ENCODE results near the gene MACROD1. TPM values are rescaled to one million over a fixed set of nuclear protein-coding genes. Genes with fewer than 3 reads are reported as not detected.

Gene MACROD1
- total and polyA plus RNA-seq, 2 of the 13 experiments (the other 11 are each of a cell fraction or from before 2014, with no cell fraction given), result 23.1 to 34.5 TPM

DNA sequence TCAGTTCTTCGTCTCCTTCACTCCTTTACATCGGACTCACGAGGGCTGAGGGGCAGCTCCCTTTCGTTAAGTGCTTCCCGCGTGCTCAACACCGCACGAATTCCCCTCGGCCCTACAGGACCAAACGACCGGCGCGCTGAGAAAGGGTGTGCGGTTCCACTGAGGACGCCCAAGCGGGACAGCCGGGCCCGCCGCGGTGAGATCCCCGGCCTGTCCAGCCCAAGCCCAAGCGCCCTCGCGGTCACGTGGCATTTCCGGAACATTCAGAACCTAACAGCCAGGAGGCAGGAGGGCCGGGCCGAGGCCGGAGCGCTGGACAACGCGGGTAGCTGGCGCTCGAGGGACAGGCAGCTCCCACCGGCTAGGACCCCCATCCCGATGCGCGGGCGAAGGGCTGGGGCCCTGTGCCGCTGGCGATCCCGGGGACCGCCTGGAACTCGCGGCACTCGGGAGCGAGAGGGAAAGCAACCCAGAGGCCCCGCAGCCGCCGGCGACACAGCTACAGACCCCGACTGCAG lies 19.3 kb upstream of the MACROD1 start (continued):
- TF ChIP-seq PRMT3 (CRISPR knock-in tag; IDR thresholded peaks at IDR 0.05; ENCODE audit: borderline replicate concordance, low read depth) (no peak), AGO1 (IDR thresholded peaks at IDR 0.05; ENCODE audit: low read depth, low read length, poor library complexity, severe bottlenecking) (peak; percentile 47), PLRG1 (conservative IDR thresholded peaks at IDR 0.05) (no peak), ZNF558 (CRISPR knock-in tag; IDR thresholded peaks at IDR 0.05; ENCODE audit: borderline replicate concordance) (peak; percentile 99), ZNF549 (CRISPR knock-in tag; IDR thresholded peaks at IDR 0.05) (no peak), PAX8 (CRISPR knock-in tag; IDR thresholded peaks at IDR 0.05; ENCODE audit: borderline replicate concordance) (no peak), GLI4 (CRISPR knock-in tag; IDR thresholded peaks at IDR 0.05; ENCODE audit: borderline replicate concordance) (peak; percentile 99), ZFY (CRISPR knock-in tag; IDR thresholded peaks at IDR 0.05) (peak; percentile 97), ZNF703 (CRISPR knock-in tag; IDR thresholded peaks at IDR 0.05; ENCODE audit: borderline replicate concordance) (peak; percentile 98), CEBPB (IDR thresholded peaks at IDR 0.05; ENCODE audit: borderline replicate concordance, low read depth, low read length) (no peak), ZNF75D (CRISPR knock-in tag; IDR thresholded peaks at IDR 0.05; ENCODE audit: borderline replicate concordance) (peak; percentile 94; the same call in 1 of the 2 replicates), ZFP36 (IDR thresholded peaks at IDR 0.05; ENCODE audit: borderline replicate concordance, low read depth, low read length, partially characterized antibody) (no peak), ZNF7 (CRISPR knock-in tag; IDR thresholded peaks at IDR 0.05) (no peak), ONECUT2 (CRISPR knock-in tag; IDR thresholded peaks at IDR 0.05) (peak; percentile 63)
- TF ChIP-seq, protein P1, sequence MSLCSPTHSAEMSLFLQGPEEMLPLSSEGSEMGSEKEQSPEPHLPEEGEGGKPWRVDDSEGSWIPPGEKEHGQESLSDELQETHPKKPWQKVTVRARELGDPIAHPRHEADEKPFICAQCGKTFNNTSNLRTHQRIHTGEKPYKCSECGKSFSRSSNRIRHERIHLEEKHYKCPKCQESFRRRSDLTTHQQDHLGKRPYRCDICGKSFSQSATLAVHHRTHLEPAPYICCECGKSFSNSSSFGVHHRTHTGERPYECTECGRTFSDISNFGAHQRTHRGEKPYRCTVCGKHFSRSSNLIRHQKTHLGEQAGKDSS (CRISPR knock-in tag; IDR thresholded peaks at IDR 0.05; ENCODE audit: borderline replicate concordance, low read depth), result peak; percentile 94; the same call in 1 of the 2 replicates
- TF ChIP-seq, protein P2, sequence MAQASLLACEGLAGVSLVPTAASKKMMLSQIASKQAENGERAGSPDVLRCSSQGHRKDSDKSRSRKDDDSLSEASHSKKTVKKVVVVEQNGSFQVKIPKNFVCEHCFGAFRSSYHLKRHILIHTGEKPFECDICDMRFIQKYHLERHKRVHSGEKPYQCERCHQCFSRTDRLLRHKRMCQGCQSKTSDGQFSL (CRISPR knock-in tag; IDR thresholded peaks at IDR 0.05), result no peak
- TF ChIP-seq, protein P3, sequence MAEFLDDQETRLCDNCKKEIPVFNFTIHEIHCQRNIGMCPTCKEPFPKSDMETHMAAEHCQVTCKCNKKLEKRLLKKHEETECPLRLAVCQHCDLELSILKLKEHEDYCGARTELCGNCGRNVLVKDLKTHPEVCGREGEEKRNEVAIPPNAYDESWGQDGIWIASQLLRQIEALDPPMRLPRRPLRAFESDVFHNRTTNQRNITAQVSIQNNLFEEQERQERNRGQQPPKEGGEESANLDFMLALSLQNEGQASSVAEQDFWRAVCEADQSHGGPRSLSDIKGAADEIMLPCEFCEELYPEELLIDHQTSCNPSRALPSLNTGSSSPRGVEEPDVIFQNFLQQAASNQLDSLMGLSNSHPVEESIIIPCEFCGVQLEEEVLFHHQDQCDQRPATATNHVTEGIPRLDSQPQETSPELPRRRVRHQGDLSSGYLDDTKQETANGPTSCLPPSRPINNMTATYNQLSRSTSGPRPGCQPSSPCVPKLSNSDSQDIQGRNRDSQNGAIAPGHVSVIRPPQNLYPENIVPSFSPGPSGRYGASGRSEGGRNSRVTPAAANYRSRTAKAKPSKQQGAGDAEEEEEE (CRISPR knock-in tag; IDR thresholded peaks at IDR 0.05; ENCODE audit: borderline replicate concordance), result no peak
- TF ChIP-seq, protein P4, sequence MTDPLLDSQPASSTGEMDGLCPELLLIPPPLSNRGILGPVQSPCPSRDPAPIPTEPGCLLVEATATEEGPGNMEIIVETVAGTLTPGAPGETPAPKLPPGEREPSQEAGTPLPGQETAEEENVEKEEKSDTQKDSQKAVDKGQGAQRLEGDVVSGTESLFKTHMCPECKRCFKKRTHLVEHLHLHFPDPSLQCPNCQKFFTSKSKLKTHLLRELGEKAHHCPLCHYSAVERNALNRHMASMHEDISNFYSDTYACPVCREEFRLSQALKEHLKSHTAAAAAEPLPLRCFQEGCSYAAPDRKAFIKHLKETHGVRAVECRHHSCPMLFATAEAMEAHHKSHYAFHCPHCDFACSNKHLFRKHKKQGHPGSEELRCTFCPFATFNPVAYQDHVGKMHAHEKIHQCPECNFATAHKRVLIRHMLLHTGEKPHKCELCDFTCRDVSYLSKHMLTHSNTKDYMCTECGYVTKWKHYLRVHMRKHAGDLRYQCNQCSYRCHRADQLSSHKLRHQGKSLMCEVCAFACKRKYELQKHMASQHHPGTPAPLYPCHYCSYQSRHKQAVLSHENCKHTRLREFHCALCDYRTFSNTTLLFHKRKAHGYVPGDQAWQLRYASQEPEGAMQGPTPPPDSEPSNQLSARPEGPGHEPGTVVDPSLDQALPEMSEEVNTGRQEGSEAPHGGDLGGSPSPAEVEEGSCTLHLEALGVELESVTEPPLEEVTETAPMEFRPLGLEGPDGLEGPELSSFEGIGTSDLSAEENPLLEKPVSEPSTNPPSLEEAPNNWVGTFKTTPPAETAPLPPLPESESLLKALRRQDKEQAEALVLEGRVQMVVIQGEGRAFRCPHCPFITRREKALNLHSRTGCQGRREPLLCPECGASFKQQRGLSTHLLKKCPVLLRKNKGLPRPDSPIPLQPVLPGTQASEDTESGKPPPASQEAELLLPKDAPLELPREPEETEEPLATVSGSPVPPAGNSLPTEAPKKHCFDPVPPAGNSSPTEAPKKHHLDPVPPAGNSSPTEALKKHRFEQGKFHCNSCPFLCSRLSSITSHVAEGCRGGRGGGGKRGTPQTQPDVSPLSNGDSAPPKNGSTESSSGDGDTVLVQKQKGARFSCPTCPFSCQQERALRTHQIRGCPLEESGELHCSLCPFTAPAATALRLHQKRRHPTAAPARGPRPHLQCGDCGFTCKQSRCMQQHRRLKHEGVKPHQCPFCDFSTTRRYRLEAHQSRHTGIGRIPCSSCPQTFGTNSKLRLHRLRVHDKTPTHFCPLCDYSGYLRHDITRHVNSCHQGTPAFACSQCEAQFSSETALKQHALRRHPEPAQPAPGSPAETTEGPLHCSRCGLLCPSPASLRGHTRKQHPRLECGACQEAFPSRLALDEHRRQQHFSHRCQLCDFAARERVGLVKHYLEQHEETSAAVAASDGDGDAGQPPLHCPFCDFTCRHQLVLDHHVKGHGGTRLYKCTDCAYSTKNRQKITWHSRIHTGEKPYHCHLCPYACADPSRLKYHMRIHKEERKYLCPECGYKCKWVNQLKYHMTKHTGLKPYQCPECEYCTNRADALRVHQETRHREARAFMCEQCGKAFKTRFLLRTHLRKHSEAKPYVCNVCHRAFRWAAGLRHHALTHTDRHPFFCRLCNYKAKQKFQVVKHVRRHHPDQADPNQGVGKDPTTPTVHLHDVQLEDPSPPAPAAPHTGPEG (CRISPR knock-in tag; IDR thresholded peaks at IDR 0.05), result peak; percentile 79; the same call in 1 of the 2 replicates
- TF ChIP-seq, protein P5, sequence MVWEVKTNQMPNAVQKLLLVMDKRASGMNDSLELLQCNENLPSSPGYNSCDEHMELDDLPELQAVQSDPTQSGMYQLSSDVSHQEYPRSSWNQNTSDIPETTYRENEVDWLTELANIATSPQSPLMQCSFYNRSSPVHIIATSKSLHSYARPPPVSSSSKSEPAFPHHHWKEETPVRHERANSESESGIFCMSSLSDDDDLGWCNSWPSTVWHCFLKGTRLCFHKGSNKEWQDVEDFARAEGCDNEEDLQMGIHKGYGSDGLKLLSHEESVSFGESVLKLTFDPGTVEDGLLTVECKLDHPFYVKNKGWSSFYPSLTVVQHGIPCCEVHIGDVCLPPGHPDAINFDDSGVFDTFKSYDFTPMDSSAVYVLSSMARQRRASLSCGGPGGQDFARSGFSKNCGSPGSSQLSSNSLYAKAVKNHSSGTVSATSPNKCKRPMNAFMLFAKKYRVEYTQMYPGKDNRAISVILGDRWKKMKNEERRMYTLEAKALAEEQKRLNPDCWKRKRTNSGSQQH (CRISPR knock-in tag; IDR thresholded peaks at IDR 0.05; ENCODE audit: low read depth), result peak; percentile 94

All from HepG2 (cell line).